Measurements from ENCODE around the gene RMC1. TPM values are rescaled to one million over a fixed set of nuclear protein-coding genes. Genes with fewer than 3 reads are reported as not detected.

The RMC1 gene
- total and polyA plus RNA-seq, 2 of the 13 experiments (the other 11 are each of a cell fraction or from before 2014, with no cell fraction given) = 9.4 to 19.5 TPM

DNA sequence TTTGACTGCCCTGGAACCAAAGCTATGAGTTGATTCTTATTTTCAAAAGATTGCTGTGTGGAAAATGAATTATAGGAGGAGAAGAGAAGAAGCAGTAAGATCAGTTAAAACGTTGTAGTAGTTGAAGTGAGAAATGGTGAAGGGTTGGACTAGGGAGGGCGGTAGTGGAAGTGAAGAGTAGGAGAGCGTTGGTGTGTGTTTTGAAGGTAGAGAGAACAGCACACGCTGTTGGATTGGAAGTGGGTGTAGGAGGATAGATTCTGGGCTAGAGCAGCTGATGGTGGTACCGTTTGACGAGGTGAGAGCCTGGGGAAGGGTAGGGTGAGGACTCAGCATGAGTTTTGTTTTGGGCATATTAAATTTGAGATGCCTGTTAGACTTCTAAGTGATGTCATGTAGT is 31.8 kb upstream of the RMC1 start:
- Histone ChIP-seq H3K4me2 (ENCODE audit: low read depth, low read length) (no peak overlapping the region), H3K27ac (ENCODE audit: extremely low read length, insufficient read depth, low read length) (no peak overlapping the region), H3K79me2 (ENCODE audit: insufficient read depth, low read length) (no peaks in the 10 kb centered on the region), H3K9ac (ENCODE audit: insufficient read depth, low read depth, low read length) (no peak overlapping the region), H2AFZ (ENCODE audit: low read length) (no peak overlapping the region), H3K4me1 (ENCODE audit: insufficient read depth, low read length) (no peaks in the 10 kb centered on the region), H4K20me1 (ENCODE audit: insufficient read depth, low read length) (no peaks in the 10 kb centered on the region), H3K36me3 (replicated peaks in 1 of 2; ENCODE audit: control insufficient read depth in 1 of 2, insufficient read depth in 2 of 2, low read length in 2 of 2) (peaks cover 25 to 75% of the 10 kb centered on the region in 2 experiments), H3K4me3 (replicated peaks in 1 of 3; ENCODE audit: insufficient read depth in 1 of 3, low read depth in 2 of 3, low read length in 3 of 3) (no peak overlapping the region), H3K27me3 (ENCODE audit: control insufficient read depth in 1 of 2, insufficient read depth in 2 of 2, low read length in 2 of 2) (no peaks in the 10 kb centered on the region; a peak in 1 of 5 replicates), H3K9me3 (ENCODE audit: low read length) (no peaks in the 10 kb centered on the region)
- no TSS peak for BruUV-seq (replicated peaks)
- intact Hi-C loops (cut with micrococcal nuclease; ENCODE audit: unreplicated experiment) = no loop called here
- WGBS (ENCODE audit: low lambda C conversion rate) = 94% methylated on average over 6 of the region's 6 CpGs
- TF ChIP-seq ZNF839 (CRISPR knock-in tag; IDR thresholded peaks at IDR 0.05; ENCODE audit: borderline replicate concordance) (no peak), ZNF792 (CRISPR knock-in tag; IDR thresholded peaks at IDR 0.05) (no peak), ZNF83 (CRISPR knock-in tag; IDR thresholded peaks at IDR 0.05; ENCODE audit: borderline replicate concordance) (no peak), IRF2 (CRISPR knock-in tag; IDR thresholded peaks at IDR 0.05) (no peak), ZNF780A (CRISPR knock-in tag; IDR thresholded peaks at IDR 0.05) (no peak), ZNF263 (CRISPR knock-in tag; IDR thresholded peaks at IDR 0.05) (no peak), KAT8 (CRISPR knock-in tag; IDR thresholded peaks at IDR 0.05) (no peak), SIX4 (CRISPR knock-in tag; IDR thresholded peaks at IDR 0.05) (no peak), ZNF564 (CRISPR knock-in tag; IDR thresholded peaks at IDR 0.05) (no peak), HES4 (CRISPR knock-in tag; IDR thresholded peaks at IDR 0.05; ENCODE audit: borderline replicate concordance) (no peak), HNF4G (IDR thresholded peaks at IDR 0.05; ENCODE audit: borderline replicate concordance, low read depth, low read length) (no peak), HNF4G (CRISPR knock-in tag; IDR thresholded peaks at IDR 0.05; ENCODE audit: borderline replicate concordance, low read depth) (no peak), ZNF33B (CRISPR knock-in tag; IDR thresholded peaks at IDR 0.05) (no peak)
- ChIA-PET POLR2A (no interaction called here), CTCF (ENCODE audit: low intra/inter-chr PET ratio, low total read pairs) (no interaction called here)
- in situ Hi-C loops (cut with HindIII; ENCODE audit: extremely low pct_ligation_motif_present, low pct_unique_long_range_greater_than_20kb) = no loop called here
- FAIRE-seq (no peak), ATAC-seq (no peak), DNase-seq (ENCODE audit: low spot score) (no peak)

All from HepG2 (cell line).